Activated CD4-positive, CD25-positive, alpha-beta regulatory T cell treated with anti-CD3 and anti-CD28 coated beads, Interleukin-2, amount 50 U/mL, for 24 hours (primary cell): Measurements from ENCODE around the gene NTRK1.
"Not testable (repeated sequence)": the region's sequence is repeated elsewhere in the genome, so short reads cannot be mapped to it uniquely, and the experiment has no call there.

ENCODE experiments used
- ATAC-seq, 2 donors: fragments of 150-1000 bp; cut with Tn5 transposase; one replicate each; pipeline ENCODE4 v1.10.0; 2021; ENCODE audit warnings: mild to moderate bottlenecking in 1 of 2, moderate library complexity in 1 of 2

The NTRK1 gene

DNA sequence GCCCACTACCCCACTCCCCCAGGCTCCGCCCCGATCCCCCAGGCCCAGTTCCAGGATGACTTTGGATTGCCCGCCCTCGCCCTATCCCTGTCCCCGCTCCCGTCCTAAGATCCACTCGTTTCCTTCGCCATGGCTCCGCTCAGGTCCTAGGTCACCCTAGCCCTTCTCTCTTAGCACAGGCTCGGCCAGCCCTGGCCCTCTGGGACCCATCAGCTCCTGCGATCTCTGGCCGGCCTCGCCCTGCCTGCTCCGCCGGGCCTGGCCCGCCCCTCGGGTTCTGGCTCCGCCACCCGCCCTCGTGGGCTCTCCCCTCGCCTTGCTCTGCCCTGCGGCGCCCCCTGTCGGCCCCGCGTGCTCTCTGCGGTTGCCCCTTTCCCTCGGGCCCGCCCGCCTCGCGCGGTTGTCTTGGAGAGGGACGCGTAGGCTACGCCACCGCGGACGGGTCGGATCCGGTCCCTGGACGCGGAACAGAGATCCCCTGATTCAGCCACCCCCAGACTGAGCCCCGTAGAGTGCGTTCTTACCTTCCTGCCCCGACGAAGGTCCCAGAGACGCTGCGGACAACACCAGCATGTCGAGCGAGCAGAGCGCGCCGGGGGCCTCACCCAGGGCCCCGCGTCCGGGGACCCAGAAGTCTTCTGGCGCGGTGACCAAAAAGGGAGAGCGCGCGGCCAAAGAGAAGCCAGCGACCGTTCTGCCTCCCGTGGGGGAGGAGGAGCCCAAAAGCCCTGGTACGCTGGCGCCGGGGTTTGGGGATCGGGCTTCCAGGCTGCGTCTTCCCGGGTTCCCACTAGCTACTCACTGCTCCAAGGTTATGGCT, 59.8 kb downstream of the NTRK1 start, which contains the start of gene LRRC71:
LRRC71 (plus strand) TSS at position 400 of the 820 bp plus-strand sequence; CDS start at position 572, 172 bp downstream.
- ATAC-seq, result peak; percentile 57 to 73

DNA sequence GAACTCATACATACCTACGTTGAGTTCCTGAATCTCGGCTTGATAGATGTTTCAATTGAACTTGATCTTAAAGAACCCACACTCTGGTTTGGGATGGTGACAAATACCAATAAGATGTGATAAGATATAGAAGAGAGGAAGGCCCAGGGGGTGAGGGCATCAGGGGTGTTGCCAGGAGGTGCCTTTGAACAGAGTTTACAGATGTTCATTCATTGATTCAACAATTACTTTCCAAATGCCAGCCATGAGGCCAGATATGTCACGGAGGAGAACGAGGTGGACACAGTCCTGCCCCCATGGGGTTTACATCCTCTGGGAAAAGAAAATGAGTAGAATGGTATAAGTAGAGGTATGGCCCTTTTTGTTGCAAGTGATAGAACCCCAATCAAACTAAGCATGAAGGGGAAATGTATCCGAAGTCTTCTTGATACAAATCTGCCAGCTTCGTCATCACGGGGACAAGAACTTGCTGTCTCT, 60.4 kb downstream of the NTRK1 start:
- ATAC-seq, result no peak

DNA sequence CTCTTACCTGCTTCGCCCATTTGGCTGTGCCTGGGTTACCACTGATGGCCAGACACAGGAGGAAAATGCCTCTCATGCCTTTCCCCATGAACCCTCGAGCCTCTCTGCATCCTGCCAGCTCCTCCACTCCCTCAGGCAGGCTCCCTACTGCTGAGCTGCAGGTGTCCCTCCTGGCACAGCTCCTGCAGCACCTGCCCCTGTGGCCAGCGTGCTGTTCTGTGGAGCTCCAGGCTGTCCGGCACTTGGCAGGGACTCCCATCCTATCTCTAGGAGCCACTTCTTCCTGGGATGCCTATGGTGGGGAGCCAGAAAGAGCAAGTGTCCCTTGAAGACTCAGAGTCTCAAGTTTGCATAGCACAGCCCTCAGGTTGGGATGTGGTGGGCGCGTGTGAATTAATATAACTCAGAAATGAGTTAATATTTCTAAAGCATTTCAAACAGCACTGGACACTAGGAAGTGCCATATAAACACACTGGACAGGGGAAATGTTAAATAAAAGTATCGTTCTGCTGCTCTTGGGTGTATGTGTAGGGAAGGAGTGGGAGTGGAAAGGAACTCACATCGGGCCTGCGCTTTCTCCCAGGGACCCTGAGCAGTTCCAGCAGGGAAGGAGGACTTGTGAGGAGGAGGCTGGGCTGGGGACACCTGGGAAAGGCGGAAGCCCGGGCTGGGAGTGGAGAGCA, 62.5 kb downstream of the NTRK1 start:
- no peak for ATAC-seq

DNA sequence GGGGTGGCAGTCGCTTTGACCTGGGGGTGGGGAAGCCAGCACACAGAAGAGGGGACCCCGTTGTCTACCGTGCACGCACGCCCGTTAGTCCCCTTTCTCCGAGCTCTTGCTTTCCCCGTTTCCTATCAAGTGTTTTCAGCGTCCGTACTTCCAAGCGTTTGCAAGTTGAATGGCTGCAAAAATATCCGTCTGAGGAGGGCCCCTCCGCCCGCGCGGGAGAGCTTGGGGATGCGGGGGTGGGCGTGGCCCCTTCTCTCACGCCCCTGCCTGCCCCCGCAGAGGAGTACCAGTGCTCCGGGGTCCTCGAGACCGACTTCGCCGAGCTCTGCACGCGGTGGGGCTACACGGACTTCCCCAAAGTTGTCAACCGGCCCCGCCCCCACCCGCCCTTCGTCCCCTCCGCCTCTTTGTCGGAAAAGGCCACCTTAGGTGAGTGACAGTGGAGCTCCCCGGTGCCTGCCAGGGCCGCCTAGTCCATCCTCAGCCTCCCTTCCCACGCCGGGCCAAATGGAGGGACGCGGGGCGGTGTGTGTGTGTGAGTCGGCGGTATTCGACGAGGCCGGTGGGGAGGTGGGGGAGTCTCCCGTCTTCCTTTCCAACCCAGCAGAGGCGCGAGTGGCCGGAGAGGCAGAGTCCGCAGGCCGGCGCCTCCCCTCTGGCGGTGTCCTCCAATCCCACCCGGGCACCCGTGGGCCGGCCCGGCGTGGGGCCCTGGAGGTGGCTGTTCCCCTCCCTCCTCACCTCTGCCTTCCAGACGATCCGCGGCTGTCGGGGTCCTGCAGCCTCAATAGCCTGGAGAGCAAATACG, 63.2 kb downstream of the NTRK1 start:
- no peak for ATAC-seq

DNA sequence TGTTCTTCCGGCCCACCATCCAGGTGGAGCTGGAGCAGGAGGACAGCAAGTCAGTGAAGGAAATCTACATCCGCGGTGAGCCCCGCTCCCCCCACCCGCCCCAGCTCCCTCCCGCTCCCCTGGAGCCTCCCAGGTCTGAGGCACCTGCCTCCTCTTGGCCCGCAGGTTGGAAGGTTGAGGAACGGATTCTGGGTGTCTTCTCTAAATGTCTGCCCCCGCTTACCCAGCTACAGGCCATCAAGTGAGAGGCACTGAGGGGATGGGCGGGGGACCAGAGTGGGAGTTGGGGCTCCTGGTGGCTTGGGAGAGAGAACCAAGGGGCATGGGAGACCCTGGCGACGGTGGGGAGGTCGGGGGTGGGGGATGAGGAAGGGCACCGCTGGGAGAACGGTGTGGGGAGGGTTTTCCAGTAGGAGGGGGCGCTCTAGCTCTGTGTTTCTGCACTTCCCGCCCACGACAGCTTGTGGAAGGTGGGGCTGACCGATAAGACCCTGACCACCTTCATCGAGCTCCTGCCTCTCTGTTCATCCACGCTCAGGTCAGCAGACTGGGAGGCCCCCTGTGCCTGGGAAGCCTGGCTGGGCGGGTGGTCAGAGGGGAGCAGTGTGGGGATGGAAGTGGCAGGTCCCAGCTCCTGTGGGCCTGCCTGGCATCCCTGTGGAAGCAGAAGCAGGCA, 64.0 kb downstream of the NTRK1 start:
- ATAC-seq, result no peak

DNA sequence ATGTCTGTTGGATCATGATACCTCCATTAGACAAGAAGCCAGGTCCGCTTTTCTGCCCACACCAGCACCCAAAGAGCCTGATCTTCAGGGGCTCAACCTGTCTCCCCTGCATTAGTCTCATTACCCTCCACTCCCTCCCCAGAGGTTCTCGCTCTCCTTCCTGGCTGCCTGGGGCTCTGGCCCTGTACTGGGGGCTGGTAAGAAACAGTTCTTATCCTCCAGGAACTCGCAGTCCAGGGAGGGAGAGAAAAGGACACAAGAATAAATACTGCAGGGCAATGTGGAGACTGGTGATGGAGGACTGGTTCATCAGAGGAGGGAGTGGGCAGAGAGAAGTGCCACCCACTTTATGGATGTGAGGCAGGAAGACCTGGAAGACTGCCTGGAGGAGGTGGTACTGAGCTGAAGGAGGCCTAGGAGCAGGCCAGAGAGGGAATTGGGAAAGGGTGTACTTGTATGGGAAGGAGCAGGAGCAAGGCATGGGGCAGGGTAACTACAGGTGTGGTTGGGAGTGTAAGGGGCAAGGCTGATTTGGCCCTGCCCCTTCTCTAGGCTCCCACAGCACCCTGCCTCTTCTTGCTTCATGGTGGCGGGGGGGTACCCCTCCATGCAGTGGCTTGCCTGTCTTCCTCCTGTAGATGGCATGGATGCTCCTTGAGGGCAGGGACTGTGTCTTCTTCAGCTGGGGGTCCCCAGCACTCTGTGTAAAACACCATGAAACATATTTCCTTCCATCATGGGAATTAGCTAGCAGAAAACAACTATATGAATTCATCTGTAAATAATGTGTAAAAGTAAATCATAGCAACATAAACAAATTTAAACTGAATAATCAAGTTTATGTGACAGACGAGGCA, 64.7 kb downstream of the NTRK1 start:
- ATAC-seq, result no peak

DNA sequence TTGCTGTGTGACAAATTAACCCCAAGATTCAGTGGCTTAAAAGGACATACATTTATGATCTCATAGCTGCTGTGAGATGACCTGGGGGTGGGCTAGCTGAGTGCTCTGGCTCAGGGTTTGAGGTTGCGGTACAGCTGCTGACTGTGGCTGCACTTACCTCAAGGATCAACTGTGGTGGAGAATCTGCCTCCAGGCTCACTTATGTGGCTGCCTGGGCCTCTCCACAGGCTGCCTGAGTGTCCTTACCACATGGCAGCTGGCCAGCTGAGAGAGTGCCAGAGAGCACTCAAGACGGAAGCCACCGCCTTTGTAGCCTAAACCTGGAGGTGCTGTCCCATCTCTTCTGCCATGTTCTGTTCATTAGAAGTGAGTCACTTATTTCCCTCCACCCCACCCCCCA, 65.5 kb downstream of the NTRK1 start:
- ATAC-seq, result peak; percentile 32 to 52

DNA sequence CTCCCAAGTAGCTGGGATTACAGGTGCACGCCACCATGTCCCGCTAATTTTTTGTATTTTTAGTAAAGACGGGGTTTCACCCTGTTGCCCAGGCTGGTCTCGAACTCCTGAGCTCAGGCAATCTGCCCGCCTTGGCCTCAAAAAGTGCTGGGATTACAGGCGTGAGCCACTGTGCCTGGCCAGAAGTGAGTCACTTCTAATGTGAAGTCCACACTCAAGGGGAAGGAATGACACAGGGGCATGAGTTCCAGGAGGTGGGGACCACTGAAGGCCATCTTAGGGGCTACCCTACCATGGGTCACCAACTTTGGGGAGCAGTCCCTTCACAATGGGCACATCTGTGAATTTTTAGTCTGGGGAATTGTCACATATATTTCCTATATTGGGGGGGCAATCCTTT, 66.0 kb downstream of the NTRK1 start:
- ATAC-seq, result not testable (repeated sequence)

DNA sequence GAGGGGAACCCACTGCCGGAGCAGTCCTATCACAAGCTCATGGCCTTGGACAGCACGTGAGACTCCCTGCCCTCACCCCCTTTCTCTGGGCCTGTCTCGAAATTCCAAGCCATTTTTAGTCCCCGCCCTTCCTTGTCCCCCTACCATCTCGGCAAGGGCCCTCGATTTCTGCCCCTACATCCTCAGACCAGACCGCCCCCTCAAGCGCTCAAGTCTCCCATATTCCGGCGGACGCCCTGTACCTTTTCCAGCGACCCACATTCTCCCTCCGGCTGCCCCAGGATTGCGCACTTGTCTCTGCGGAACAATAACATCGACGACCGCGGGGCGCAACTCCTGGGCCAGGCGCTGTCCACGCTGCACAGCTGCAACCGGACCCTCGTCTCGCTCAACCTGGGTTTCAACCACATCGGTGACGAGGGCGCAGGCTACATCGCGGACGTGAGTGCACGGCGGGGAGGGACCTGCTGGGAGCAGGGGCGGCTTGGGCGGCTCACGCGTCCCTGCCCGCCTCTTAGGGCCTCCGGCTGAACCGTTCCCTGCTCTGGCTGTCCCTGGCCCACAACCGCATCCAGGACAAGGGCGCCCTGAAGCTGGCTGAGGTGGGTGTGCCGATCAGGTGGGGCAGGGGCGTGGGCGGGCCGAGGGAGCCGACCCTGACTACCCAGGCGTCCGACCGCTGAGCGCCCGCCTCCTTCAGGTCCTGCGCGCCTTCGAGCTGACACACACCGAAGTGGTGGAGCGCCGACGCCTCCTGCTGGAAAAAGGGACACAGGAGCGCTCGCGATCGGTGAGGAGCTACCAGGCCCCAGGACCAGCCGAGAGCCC, 66.8 kb downstream of the NTRK1 start:
- ATAC-seq, result peak; percentile 75 to 78

DNA sequence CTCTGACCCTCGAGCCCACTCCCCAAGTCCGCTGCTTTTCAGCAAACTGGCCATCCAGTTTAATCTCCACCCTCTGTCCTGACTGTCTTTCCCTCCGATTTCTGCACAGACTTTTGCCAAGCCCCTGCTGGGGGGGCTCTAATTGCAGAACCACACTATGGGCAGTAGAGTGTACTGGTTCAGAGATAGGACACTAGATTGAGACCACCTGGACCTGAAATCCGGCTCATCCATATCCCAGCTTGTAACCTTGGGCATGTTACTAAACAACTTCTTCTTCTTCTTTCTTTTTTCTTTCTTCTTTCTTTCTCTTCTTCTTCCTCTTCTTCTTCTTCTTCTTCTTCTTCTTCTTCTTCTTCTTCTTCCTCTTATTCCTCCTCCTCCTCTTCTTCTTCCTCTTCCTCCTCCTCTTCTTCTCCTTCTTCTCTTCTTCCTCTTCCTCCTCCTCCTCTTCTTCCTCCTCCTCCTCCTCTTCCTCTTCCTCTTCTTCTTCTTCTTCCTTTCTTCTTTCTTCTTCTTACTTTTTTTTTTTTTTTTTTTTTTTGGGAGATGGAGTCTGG, 67.5 kb downstream of the NTRK1 start:
- no peak for ATAC-seq

DNA sequence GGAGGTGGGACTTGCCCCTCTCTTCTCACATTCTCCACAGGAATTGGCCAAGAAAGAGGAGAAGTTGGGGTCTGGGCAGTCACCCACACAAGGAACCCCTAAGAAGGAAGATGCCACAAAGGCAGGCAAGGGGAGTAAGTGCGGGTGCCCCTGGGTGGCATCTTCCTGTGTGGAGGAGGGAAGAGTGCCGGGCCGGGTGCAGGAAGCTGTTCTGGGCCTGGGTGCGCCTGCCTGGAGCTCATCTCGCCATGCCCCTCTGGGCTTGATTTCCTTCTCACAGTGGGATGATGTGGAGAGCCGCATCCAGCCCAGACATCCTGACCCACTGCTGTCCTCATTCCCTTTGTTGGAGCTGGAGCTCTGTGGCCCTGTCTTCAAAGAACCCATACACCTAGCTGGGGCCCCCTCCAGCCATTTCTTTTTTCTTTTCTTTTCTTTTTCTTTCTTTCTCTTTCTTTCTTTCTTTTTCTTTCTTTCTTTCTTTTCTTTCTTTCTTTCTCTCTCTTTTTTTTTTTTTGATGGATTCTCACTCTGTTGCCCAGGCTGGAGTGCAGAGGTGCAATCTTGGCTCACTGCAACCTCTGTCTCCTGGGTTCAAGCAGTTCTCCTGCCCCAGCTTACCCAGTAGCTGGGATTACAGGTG, 69.1 kb downstream of the NTRK1 start:
- no peak for ATAC-seq

DNA sequence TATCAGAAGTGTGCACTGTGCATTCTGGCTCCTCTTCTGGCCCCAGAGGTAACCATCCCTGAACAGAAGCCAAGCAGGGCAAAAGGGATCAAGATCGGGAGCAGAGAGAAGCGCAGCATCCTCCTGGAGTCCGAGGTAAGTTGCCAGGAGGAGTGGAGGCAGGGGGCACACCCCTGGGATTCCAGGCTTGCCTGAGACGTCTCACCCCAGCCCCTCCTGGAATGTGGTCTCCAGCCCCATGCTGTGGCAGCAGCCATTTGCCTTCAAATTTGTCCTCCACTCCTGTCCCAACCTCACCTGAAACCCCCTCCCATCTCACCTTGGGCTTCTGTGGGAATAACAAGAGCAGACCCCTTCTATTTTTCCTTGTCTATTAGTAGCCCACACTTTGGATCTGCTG, 69.8 kb downstream of the NTRK1 start:
- ATAC-seq, result no peak
